Glutamatergic neuron (in vitro differentiated cells): Measurements from ENCODE around the gene NUP210. TPM values are rescaled to one million over a fixed set of nuclear protein-coding genes. Genes with fewer than 3 reads are reported as not detected.

ENCODE experiments used
- DNase-seq: peaks from one replicate; pipeline ENCODE4 v3.0.0; 2022
- H3K27ac Mint-ChIP-seq: one replicate; pipeline ENCODE4 v1.8.0; 2020; ENCODE audit warnings: mild to moderate bottlenecking, mixed read lengths, inconsistent platforms; ENCODE audit not compliant: unreplicated experiment
- H3K27me3 Mint-ChIP-seq: one replicate; pipeline ENCODE4 v1.8.0; 2020; ENCODE audit warnings: mild to moderate bottlenecking, moderate library complexity, mixed read lengths, inconsistent platforms; ENCODE audit not compliant: unreplicated experiment
- H3K36me3 Mint-ChIP-seq: one replicate; pipeline ENCODE4 v1.8.0; 2020; ENCODE audit warnings: mild to moderate bottlenecking, mixed read lengths, inconsistent platforms; ENCODE audit not compliant: unreplicated experiment
- H3K4me1 Mint-ChIP-seq: one replicate; pipeline ENCODE4 v1.8.0; 2020; ENCODE audit warnings: mild to moderate bottlenecking, low read depth, mixed read lengths, inconsistent platforms; ENCODE audit not compliant: unreplicated experiment
- H3K4me3 Mint-ChIP-seq: one replicate; pipeline ENCODE4 v1.8.0; 2020; ENCODE audit warnings: mild to moderate bottlenecking, mixed read lengths, inconsistent platforms; ENCODE audit not compliant: unreplicated experiment
- H3K9me3 Mint-ChIP-seq: one replicate; pipeline ENCODE4 v1.8.0; 2020; ENCODE audit warnings: mild to moderate bottlenecking, moderate library complexity, mixed read lengths, inconsistent platforms; ENCODE audit not compliant: unreplicated experiment
- CTCF ChIP-seq: fragments of 200-600 bp; sonication (generic); IDR thresholded peaks from one replicate; pipeline ENCODE4 v1.5.0; 2021; ENCODE audit not compliant: partially characterized antibody, unreplicated experiment
- total RNA-seq: library from RNA; stranded (reverse); fragmentation: NEBNext Ultra II Directional; extraction: Animal tissue kit (Norgen Biotek cat#: 25700); gene quantifications from one replicate; pipeline ENCODE4 v1.2.1, GENCODE V29; 2021; ENCODE audit not compliant: unreplicated experiment

Gene NUP210
- total RNA-seq, 1 donor from 2014 or later, result 2.4 TPM

- Mint-ChIP-seq H3K4me1 (peaks cover 10% of the 10 kb centered on the region), H3K27ac (no peak overlapping the region), H3K36me3 (no peaks in the 10 kb centered on the region), H3K9me3 (peaks cover 11% of the 10 kb centered on the region), H3K27me3 (peaks cover 7% of the 10 kb centered on the region), H3K4me3 (no peak overlapping the region)
- no peak for TF ChIP-seq CTCF
- no peak for DNase-seq
Observed at GRCh38 chr3:13274551-13275332, 145.4 kb downstream of the NUP210 start.

- Mint-ChIP-seq H3K4me3 (no peak overlapping the region), H3K36me3 (no peaks in the 10 kb centered on the region), H3K4me1 (peaks cover 10% of the 10 kb centered on the region), H3K27ac (no peak overlapping the region), H3K9me3 (peaks cover 11% of the 10 kb centered on the region), H3K27me3 (peaks cover 7% of the 10 kb centered on the region)
- TF ChIP-seq CTCF, result no peak
- peak; percentile 7 for DNase-seq
Observed at GRCh38 chr3:13274125-13274524, 146.0 kb downstream of the NUP210 start.

- Mint-ChIP-seq H3K4me1 (peaks cover 10% of the 10 kb centered on the region), H3K36me3 (no peaks in the 10 kb centered on the region), H3K27me3 (peaks cover 7% of the 10 kb centered on the region), H3K4me3 (no peak overlapping the region), H3K9me3 (peaks cover 11% of the 10 kb centered on the region), H3K27ac (no peak overlapping the region)
- TF ChIP-seq CTCF, result no peak
- no peak for DNase-seq
Observed at GRCh38 chr3:13273604-13274105, 146.5 kb downstream of the NUP210 start.

GRCh38 chr3:13272831-13273603 lies 147.1 kb downstream of the NUP210 start:
- Mint-ChIP-seq H3K4me1 (peaks cover 9% of the 10 kb centered on the region), H3K36me3 (no peaks in the 10 kb centered on the region), H3K27ac (no peak overlapping the region), H3K27me3 (peaks cover 7% of the 10 kb centered on the region), H3K4me3 (no peak overlapping the region), H3K9me3 (peaks cover 11% of the 10 kb centered on the region)
- no peak for TF ChIP-seq CTCF
- peak; percentile 5 for DNase-seq
